ENCODE results near the gene EPN2. TPM values are rescaled to one million over a fixed set of nuclear protein-coding genes. Genes with fewer than 3 reads are reported as not detected.

EPN2 gene
- total RNA-seq, 1 experiment from 2014 or later = 57.8 TPM

- no peak overlapping the region for H3K23ac ChIP-seq (ENCODE audit: insufficient read length, low read depth, low read length)
- no peak overlapping the region for H2BK20ac ChIP-seq (ENCODE audit: low read depth, low read length, poor library complexity, severe bottlenecking)
- H3K4me1 Mint-ChIP-seq = peaks cover 24 to 30% of the 10 kb centered on the region in 2 experiments
- H3K27me3 Mint-ChIP-seq (ENCODE audit: low read depth) = no peaks in the 10 kb centered on the region
- H3K9me3 Mint-ChIP-seq = peaks cover 5 to 6% of the 10 kb centered on the region in 2 experiments; a peak in 4 of 5 replicates
- H3K27ac Mint-ChIP-seq = peak overlapping the region in 1 of 3 experiments; percentile 16; a peak in 1 of 7 replicates
- no peak overlapping the region for H2AFZ ChIP-seq (ENCODE audit: low read length)
- no peaks in the 10 kb centered on the region for H3K27me3 ChIP-seq (ENCODE audit: insufficient read depth, low read length)
- no peaks in the 10 kb centered on the region for H4K20me1 ChIP-seq (ENCODE audit: control insufficient read depth, insufficient read depth, insufficient read length)
- WGBS (ENCODE audit: extremely low coverage, insufficient read length, low lambda C conversion rate) = no CpG with 5 or more reads among the region's 4 CpGs
- peaks cover 8 to 14% (median 12%) of the 10 kb centered on the region in 3 experiments for H3K36me3 Mint-ChIP-seq (ENCODE audit: insufficient read depth in 1 of 3, low read depth in 3 of 3)
- no peaks in the 10 kb centered on the region for H3K9me3 ChIP-seq (ENCODE audit: control insufficient read depth, low read depth, low read length)
- peaks cover under 1% of the 10 kb centered on the region for H3K79me1 ChIP-seq (ENCODE audit: insufficient read depth, low read depth, low read length, poor library complexity, severe bottlenecking)
- no peak overlapping the region for H2BK12ac ChIP-seq (ENCODE audit: insufficient read length, low read depth, low read length)
- H2AK5ac ChIP-seq (ENCODE audit: insufficient read length, low read length) = no peak overlapping the region
- H3K23me2 ChIP-seq (ENCODE audit: insufficient read length, low read depth, low read length, poor library complexity, severe bottlenecking) = no peaks in the 10 kb centered on the region
- H2BK120ac ChIP-seq (ENCODE audit: low read depth, low read length, poor library complexity, severe bottlenecking) = no peak overlapping the region
- peak overlapping the region in 1 of 2 experiments; percentile 6; a peak in 1 of 5 replicates for H3K4me3 Mint-ChIP-seq
- no peak overlapping the region for H3K4me2 ChIP-seq (ENCODE audit: insufficient read depth, insufficient read length, low read length)
- no peak overlapping the region for H3K9ac ChIP-seq (ENCODE audit: extremely low read depth, insufficient read length, low read length)
- H3K4me1 ChIP-seq (ENCODE audit: insufficient read depth, low read length) = peaks cover 2% of the 10 kb centered on the region; the same call in 1 of the 2 replicates
- H4K8ac ChIP-seq (replicated peaks; ENCODE audit: insufficient read length, low read depth, low read length) = no peak overlapping the region
- H2BK5ac ChIP-seq (ENCODE audit: insufficient read length, low read length) = no peak overlapping the region
- H3K14ac ChIP-seq (ENCODE audit: insufficient read depth, low read length) = no peak overlapping the region
- H3K56ac ChIP-seq (ENCODE audit: insufficient read length, low read depth, low read length) = no peak overlapping the region
- TF ChIP-seq CTCF (conservative IDR thresholded peaks at IDR 0.05) = no peak
- H3T11ph ChIP-seq (ENCODE audit: low read length) = no peak overlapping the region
- H4K5ac ChIP-seq (ENCODE audit: insufficient read length, low read depth, low read length) = no peak overlapping the region
- H3K4ac ChIP-seq (ENCODE audit: low read depth, low read length) = no peak overlapping the region
- H4K91ac ChIP-seq (ENCODE audit: insufficient read length, low read depth, low read length) = no peak overlapping the region
- no peak overlapping the region for H3K18ac ChIP-seq (ENCODE audit: insufficient read length, low read depth, low read length)
- H2BK15ac ChIP-seq (ENCODE audit: low read depth, low read length) = no peak overlapping the region
- no peak for DNase-seq
- H3K27ac ChIP-seq (ENCODE audit: insufficient read length, low read depth, low read length) = no peak overlapping the region
- H3K79me2 ChIP-seq (ENCODE audit: insufficient read depth, low read length) = peaks cover 10% of the 10 kb centered on the region; the same call in 1 of the 2 replicates
Observed at GRCh38 chr17:19248151-19248927, 11.2 kb downstream of the EPN2 start.

Measured in H9 (cell line).